ENCODE results near the gene CAP2.
A peak's percentile ranks its signal among the peaks of the same experiment; 100 is the strongest.
"Not testable (repeated sequence)": the region's sequence is repeated elsewhere in the genome, so short reads cannot be mapped to it uniquely, and the experiment has no call there.

CAP2 gene

DNA sequence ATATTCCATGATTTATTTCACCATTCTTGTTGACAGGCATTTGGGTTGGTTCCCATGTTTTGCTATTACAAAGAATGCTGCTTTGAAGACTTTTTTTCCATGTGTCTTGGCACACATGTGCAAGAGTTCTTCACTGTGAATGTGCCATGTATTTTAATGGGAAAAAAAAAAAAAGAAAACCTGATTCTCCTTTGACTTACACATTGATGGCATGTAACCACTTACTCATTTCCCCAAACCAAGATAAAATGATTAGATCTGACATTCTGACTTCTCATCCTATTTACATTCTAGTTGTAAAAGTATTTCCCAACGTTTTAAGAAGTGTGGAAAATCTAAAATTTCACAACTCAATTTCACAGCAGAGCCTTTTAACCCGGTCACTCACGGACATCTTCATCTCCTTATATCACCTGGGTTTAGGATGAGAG, 4.4 kb downstream of the CAP2 start:
- no peak for DNase-seq

DNA sequence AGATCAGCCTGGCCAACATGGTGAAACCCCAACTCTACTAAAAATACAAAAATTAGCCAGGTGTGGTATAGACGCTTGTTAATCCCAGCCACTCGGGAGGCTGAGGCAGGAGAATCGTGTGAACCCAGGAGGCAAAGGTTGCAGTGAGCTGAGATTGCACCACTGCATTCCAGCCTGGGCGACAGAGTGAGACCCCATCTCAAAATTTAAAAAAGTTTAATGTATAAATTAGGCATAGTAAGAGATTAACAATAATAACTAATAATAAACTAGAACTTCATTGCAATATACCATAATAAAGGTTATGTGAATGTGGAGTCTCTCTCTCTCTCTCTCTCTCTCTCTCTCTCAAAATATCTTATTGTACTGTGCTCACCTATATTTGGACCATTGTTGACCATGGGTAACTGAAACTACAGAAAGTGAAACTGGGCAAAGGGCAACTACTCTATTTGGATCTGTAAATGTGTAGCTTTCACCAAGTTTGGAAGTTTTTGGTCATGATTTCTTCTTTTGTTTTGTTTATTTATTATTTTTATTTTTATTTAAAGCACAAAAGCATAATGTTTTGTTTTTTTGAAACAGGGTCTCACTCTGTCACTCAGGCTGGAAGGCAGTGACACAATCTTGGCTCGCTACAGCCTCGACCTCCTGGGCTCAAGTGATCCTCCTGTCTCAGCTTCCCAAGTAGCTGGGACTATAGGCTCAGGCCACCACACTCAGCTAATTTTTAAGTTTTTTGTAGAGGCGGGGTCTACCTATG, 12.0 kb downstream of the CAP2 start:
- DNase-seq = not testable (repeated sequence)

DNA sequence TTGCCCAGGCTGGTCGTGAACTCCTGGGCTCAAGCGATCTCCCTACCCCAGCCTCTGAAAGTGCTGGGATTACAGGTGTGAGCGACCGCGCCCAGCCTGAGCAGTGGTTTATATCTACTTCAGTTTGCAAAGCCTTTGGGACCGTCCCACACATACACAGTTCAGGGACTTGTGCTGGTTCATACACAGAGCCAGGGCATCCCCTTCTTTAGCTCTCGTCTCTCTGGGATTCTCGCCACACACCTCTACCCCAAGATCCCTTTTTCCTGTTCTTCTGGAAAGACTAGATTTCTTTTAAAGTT, 12.5 kb downstream of the CAP2 start:
- DNase-seq = no peak

DNA sequence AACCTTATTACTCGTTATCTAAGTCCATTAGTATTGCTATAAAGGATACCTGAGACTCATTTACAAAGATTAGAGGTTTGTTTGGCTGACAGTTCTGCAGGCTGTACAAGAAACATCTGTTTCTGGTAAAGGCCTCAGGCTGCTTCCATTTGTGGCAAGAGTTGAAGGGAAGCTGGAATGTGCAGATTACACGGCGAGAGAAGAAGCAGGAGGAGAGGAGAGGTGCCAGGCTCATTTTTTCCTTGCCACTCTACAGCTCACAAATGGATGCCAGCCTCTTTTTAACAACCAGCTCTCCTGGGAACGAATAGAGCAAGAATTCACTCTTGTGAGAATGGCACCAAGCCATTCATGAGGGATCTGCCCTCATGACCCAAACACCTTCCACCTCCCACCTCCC, 14.7 kb downstream of the CAP2 start:
- no peak for DNase-seq

DNA sequence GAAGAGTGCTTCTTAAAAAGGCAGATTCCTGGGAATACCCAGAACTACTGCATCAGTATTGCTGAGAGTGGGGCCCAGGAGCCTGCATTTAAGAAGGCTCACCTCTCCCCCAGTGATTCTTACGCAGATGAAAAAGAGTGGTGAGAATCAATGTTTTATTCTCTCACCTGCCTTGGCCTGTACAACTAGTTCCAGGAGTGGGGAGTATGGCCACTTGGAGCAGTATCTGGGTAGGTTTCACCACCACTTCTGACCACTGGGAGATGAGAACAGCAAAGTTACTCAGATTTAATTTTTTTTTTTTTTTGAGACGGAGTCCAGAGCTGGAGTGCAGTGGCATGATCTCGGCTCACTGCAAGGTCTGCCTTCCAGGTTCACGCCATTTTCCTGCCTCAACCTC, 16.9 kb downstream of the CAP2 start:
- DNase-seq = no peak

DNA sequence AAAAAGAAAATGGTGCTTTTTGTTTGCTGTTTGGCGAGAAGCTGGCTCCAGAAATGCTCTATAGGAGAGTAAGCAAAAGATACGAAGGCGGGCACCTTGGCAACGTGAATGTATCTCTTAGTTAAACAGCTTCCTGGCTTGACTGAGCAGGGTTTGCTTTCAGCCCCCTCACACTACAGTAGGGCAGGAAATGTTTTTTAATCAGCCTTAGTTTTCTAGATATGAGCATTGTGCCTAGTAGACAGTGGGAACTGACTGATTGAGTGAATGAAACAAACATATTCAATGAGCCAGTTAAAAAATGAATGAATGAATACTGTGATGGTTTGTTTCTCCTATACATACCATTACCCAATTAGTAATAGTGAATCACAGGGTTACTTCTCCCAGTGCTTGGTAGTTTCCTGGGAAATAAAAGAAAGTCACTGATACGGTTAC, 19.9 kb downstream of the CAP2 start:
- peak; percentile 63 for DNase-seq

DNA sequence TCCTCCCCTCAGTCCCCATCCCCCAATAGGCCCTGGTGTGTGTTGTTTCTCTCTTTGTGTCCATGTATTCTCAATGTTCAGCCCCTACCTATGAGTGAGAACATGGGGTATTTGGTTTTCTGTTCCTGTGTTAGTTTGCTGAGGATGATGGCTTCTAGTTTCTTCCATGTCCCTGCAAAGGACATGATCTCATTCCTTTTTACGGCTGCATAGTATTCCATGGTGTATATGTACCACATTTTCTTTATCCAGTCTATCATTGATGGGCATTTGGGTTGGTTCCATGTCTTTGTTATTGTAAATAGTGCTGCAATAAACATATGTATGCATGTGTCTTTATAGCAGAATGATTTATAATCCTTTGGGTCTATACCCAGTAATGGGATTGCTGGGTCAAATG, 21.0 kb downstream of the CAP2 start:
- not testable (repeated sequence) for DNase-seq

DNA sequence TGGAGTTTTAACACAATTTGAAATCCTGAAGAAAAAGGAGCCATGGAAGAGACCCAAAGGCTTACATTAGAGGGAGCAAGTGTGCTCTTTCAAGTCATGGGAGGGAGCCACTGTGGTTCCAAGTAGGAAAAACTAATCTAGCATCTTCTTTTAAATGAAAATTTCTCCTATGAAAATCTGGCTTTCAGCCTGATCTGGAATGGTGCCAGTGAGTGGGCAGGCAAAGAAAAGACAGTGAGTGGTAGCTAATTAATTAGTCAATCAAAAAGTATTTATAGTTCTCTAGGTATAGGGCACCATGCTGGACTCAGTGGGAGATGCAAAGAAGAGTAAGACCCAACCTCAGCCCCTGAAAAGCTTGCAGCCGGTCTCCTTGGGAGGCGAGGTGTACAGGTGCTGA, 21.9 kb downstream of the CAP2 start:
- DNase-seq = no peak

DNA sequence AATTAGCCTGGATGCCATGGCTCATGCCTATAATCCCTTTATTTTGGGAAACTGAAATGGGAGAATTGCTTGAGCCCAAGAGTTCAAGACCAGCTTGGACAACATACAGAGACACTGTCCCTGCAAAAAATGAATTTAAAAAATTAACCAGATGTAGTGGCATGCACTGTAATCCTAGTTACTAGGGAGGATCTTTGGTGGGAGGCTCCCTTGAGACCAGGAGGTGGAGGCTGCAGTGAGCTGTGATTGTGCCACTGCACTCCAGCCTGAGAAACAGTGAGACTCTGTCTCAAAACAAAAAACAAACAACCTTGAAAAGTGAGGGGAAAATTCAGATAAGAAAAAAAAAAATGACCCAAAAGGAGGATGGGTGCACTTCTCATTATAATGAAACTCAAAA, 23.4 kb downstream of the CAP2 start:
- DNase-seq = no peak

DNA sequence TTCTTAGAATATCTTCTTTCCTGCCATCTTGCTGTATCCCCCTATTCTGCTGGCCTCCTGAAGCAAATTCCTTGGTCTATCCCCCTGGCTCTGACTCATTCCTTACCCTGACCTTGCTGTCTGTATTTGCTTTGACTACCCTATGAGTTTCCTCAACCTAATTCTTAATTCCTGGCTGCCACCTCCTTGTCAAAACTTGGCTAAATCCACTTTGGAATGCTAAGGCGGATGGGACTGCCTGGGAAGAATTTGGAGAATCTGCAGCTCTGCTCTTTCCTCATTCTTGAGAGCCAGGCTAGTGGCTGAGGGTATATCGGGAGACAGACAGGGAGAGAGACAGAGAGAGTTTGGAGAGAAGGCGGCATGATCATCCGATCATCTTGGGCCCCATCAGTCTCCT, 24.4 kb downstream of the CAP2 start:
- DNase-seq = peak; percentile 76

DNA sequence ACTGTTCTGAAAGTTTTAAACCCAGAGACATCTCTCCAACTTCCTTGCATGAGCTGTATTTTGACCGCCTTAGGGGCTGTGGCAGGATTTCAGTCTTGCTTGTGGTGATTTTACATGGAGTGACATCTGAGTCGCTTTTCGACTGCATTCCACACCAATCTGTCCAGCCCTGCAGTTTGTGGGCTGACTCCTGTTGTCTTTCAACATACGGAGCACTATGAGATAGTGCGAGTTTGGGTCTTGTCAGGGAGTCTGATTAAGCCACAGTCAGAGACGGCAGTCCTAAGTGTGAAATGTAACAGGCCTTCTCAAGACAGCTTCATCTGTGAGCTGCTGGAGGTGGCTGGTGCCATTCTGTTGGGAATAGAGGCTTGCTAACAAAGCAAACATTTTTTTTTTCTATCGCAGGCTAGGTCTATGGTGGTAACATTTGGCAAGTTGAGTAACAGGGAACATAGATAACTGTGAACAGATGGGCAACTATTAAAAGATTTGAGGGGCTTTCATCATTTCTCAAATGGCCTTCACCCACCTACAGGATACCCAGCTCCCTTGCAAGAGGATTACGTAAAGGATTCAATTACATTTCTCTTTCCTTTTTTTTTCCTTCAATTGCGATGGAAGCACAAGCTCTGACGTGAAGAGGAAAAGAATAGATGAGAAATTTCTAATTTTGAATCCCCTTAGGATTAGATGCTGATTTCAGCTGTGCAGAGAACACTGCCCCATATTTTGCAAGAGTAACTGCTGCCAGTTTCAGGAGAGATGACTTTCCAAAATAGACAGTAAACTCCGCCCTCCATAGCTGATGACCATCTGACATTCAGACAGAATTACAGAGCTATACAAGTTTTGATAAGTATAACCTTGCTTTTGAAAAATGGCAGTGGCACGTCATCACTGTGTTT, 25.1 kb downstream of the CAP2 start:
- peak; percentile 25 for DNase-seq

DNA sequence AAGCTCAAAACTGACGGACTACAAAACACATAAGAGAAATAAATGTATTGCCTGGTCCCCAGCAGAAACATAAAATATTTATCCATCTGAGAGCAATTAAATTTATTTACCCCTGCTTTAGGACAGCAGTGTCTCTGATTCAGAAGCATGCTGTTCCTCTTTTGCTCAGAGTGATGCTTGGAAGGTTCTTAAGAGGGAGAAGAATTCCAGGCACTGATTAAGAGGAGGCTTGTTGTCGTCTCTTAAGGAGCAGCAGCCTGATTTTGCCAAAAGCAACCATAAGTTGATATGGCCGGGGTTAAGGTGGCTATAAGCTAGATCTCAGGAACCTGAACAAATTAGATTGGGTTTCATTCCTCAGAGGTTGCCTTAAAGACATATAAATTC, 25.8 kb downstream of the CAP2 start:
- DNase-seq = no peak

DNA sequence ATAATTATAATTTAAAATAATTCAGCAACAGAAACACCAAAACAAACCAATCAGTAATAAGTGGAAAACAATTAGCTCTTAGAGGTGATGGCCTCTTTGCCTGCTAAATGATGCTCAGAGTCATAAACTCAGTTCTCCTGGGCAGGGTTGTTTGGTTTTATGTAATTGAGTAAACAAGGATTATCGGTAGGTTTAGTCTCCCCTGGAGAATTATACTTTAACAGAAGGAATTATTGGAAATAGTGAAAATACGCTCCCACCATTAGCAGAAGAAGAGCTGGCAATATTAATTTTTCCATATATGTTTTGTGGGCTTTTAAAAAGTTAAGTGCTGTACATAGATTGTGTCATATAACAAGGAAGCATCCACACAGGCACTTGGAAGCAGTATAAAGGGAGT, 27.0 kb downstream of the CAP2 start:
- no peak for DNase-seq

DNA sequence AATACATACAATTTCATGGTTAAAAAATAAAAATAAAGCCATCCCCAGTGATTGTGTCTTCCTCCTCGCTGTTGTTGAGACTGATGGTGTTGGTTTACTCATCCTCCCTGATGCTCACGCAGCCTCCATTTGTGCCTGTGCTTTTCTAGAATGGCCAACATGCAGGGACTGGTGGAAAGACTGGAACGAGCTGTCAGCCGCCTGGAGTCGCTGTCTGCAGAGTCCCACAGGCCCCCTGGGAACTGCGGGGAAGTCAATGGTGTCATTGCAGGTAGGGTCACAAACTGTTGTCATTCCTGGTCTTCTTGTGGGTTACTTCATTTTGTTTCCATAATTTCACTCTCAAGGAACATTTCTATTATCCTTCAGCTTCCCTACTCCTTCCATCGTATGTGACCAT, 28.0 kb downstream of the CAP2 start:
- DNase-seq = no peak

DNA sequence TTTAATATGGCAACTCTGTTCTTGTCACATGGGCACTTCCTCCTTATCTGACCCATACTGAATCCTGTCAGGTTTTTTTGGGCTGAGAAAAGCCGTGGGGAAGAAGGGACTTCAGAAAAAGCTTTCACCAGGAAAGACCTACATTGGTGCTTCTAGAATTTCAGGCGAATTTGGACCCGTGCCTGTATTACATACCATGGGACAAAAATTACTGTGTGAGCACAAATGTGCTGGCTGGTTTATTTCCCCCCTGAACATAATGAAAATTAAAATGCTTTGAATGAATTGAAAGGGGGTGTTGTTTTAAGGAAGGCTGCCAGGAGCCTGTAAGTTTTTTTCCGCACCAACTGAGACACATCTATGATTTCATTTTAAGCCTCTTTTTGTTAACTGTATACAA, 29.6 kb downstream of the CAP2 start:
- DNase-seq = no peak

DNA sequence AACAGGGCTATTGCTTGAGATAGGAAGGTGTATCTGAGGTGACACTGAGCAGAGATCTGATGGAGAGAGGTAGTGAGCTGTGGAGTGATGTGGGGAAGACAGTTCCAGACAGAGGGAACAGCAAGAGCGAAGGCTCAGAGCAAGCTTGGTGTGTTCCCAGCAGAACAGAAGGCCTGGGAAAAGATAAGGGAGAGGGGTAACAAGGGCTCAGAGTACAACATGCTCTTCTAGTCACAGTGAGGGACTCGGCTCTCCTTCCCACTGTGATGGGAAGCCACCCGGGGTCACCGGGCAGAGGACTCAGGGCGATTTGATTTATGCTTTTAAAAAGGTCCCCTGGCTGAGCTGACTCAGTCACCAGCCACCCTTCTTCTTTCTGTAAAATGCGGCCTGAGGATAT, 33.7 kb downstream of the CAP2 start:
- no peak for DNase-seq

DNA sequence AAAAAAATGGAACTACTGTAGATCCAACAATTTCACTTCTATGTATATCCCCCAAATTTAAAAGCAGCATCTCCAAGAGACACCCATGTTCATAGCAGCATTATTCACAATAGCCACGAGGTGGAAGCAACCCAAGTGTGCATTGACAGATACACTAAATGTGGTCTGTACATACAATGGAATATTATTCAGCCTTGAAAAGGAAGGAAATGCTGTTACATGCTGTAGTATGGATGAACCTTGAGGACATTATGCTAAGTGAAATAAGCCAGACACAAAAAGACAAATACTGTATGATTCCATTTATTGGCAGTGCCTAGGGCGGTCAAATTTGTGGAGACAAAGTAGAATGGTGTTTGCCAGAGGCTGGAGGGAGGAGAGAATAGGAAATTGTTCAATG, 34.2 kb downstream of the CAP2 start:
- DNase-seq = no peak

DNA sequence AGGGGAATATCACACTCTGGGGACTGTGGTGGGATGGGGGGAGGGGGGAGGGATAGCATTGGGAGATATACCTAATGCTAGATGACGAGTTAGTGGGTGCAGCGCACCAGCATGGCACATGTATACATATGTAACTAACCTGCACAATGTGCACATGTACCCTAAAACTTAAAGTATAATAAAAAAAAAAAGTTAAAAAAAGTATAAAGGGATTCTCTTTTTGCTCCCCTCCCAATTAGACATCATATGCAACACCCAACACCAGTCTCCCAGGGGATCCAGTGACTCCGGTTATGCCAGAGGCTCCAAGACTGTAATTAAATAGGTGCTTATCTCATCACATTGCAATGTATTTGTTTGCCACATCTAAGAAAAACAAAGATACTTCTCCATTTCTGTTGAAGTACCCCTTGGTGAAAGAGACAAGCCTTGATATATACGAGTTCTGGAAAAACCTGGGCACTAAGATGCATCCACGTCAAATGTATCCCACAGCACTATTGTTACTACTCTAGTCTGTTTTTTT, 35.3 kb downstream of the CAP2 start:
- not testable (repeated sequence) for DNase-seq

DNA sequence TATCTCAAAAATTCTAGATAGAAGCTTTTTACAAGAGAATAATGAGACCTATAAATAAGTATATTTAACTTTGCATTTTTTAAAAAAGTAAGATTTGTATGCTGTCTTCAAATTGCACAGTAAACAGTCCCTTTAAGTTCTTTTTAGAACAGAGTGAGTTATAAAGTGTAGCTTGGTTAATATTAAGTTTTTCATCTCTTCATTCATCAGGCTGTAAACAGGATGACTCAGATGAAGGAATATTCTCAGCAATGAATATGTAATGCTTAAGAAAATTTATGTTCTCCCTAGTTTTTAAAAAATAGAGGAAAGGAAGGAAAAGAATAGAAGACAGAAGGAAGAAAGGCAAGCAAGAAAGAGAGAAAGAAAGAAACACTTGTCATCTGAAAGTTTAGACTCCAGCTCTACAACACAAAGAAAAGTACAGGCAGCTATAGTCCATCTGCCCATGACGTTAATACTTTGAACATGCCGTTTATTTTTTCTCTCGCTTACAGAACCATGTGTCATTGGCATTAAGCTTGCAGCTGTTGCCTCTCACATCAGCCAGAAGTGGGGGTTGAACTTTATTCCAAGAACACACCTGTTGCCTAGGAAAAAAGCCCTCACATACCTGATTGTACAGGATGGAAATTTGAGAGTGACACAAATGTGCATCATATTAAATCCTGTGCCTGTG, 36.1 kb downstream of the CAP2 start:
- peak; percentile 64 for DNase-seq

DNA sequence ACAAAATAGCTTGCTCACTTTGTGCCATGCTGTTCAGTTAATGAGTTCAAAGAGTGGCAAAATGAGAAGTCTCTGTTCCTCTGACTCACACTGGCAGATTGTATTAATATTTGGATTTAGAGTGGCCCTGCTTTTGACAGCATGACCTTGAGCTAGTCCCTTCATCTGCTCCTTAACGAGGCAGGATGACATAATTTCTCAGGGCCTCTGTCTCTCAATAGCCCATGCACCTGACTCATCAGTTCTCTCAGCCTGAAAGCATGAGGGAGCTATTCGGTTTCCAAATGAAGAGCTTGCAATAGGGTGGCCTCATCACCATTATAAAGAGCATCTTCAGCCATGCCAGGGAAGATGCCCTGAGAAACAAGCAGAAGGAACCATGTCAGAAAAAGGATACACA, 38.2 kb downstream of the CAP2 start:
- DNase-seq = peak; percentile 64

DNA sequence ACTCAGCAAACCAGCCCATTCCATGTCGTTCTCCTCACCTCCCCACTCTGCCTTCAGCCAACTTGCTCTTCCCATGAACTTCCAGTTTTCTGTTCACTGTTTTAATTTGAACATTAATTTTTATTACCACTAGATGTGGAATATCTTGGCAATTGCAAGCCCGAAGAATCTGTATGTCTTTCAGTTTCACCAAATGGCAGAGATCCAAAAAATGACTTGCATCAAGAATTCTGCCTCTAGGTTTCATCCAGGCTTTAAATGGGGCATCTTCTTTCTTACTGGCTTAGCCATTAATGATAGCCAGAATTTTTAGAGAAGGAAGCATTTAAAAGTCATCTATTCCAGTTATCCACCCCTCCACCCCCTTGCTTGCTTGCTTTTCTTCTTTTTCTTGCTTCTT, 39.0 kb downstream of the CAP2 start:
- DNase-seq = no peak

DNA sequence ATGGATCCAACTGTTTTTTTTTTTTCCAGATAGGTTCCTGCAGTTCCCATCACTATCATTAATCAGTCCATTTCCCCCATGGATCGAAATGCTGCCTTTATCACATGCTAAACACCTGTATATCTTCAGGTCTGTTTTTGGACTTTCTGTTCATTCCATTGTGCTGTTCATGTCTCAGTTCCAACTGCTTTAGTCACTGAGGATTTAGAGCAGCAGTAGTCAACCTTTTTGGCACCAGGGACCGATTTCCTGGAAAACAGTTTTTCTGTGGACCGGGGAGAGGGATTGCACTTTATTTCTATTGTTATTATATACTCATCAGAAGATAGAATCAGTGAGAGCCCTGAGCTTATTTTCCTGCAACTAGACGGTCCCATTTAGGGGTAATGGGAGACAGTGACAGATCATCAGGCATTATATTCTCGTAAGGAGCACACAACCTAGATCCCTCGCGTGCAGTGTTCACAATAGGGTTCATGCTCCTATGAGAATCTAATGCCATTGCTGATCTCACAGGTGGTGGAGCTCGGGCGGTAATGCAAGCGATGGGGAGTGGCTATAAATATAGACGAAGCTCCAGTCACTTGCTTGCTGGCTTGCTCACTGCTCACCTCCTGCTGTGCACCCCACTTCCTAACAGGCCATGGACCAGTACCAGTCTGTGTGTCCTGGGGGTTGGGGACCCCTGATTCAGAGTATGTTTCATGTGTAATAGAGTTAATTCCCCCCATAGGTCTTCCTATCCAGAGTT, 46.0 kb downstream of the CAP2 start:
- peak; percentile 10 for DNase-seq

DNA sequence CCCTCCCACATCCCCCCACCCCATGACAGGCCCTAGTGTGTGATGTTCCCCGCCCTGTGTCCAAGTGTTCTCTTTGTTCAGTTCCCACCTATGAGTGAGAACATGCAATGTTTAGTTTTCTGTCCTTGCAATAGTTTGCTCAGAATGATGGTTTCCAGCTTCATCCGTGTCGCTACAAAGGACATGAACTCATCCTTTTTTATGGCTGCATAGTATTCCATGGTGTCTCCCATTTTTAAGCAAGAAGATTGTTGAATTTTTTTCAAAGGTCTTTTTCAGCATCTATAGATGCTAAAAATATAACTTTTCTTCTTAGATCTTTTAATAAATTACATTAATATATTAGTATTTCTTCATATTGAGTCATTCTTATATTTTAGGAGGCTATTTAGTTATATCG, 47.4 kb downstream of the CAP2 start:
- DNase-seq = not testable (repeated sequence)
